MCF 10A (cell line): ENCODE measurements around the gene PCDH15. TPM values are rescaled to one million over a fixed set of nuclear protein-coding genes. Genes with fewer than 3 reads are reported as not detected.

Experiments
- BruUV-seq: library from RNA; stranded (reverse); fragments of 400-500 nt; replicated peaks from 2 replicates; lab custom pipeline; 2021; lab: Mats Ljungman, UMichigan
- CTCF ChIA-PET: fragments of 300-600 bp; sonication (Branson Sonifier 250); formaldehyde crosslinking; extraction: SDS; loops from one replicate; lab custom pipeline; 2021; ENCODE audit warnings: antibody characterized with exemption, inconsistent platforms; lab: Yijun Ruan, JAX
- POLR2A ChIA-PET: fragments of 300-600, 350-650 bp; sonication (Branson Sonifier 250); formaldehyde crosslinking; extraction: SDS; loops from one replicate; lab custom pipeline; 2020; ENCODE audit warnings: antibody characterized with exemption, inconsistent platforms; lab: Yijun Ruan, JAX
- DNase-seq: peaks from one replicate; pipeline ENCODE4 v3.0.0-alpha.2; 2018; ENCODE audit not compliant: unreplicated experiment
- H3K27ac Mint-ChIP-seq: one replicate; pipeline ENCODE4 v1.8.0; 2022; ENCODE audit warnings: mild to moderate bottlenecking, low read depth, mixed read lengths; ENCODE audit not compliant: unreplicated experiment
- H3K27me3 Mint-ChIP-seq: one replicate; pipeline ENCODE4 v1.8.0; 2022; ENCODE audit warnings: mixed read lengths; ENCODE audit not compliant: insufficient read depth, unreplicated experiment
- H3K36me3 Mint-ChIP-seq: one replicate; pipeline ENCODE4 v1.8.0; 2022; ENCODE audit warnings: mild to moderate bottlenecking, moderate library complexity, mixed read lengths; ENCODE audit not compliant: insufficient read depth, unreplicated experiment
- H3K4me1 Mint-ChIP-seq: one replicate; pipeline ENCODE4 v1.8.0; 2022; ENCODE audit warnings: mixed read lengths; ENCODE audit not compliant: insufficient read depth, unreplicated experiment
- H3K4me3 Mint-ChIP-seq: one replicate; pipeline ENCODE4 v1.8.0; 2022; ENCODE audit warnings: mild to moderate bottlenecking, moderate library complexity, mixed read lengths; ENCODE audit not compliant: unreplicated experiment
- H3K9me3 Mint-ChIP-seq: one replicate; pipeline ENCODE4 v1.8.0; 2022; ENCODE audit warnings: mixed read lengths; ENCODE audit not compliant: unreplicated experiment
- CTCF ChIP-seq: fragments of 200-600 bp; IDR thresholded peaks from one replicate; pipeline ENCODE4 v1.8.0; 2022; ENCODE audit warnings: antibody characterized with exemption, mild to moderate bottlenecking; ENCODE audit not compliant: unreplicated experiment
- intact Hi-C: fragments of 100-400 bp; cut with micrococcal nuclease; formaldehyde crosslinking; loops from 2 replicates; pipeline ENCODE4 v1.14.1; 2022
- total RNA-seq: library from RNA; stranded (reverse); gene quantifications from 2 replicates; pipeline ENCODE4 v1.2.3, GENCODE V29; 2022

The PCDH15 gene
- total RNA-seq, 1 experiment from 2014 or later = not detected

- BruUV-seq = no TSS peak
- H3K27ac Mint-ChIP-seq = no peak overlapping the region
- no peak for DNase-seq
- no peaks in the 10 kb centered on the region for H3K27me3 Mint-ChIP-seq
- CTCF ChIA-PET = no interaction called here
- H3K36me3 Mint-ChIP-seq = no peaks in the 10 kb centered on the region
- no peak overlapping the region for H3K4me3 Mint-ChIP-seq
- peaks cover 7% of the 10 kb centered on the region for H3K9me3 Mint-ChIP-seq
- TF ChIP-seq CTCF = no peak
- intact Hi-C loops = no loop called here
- POLR2A ChIA-PET = no interaction called here
- peaks cover 4% of the 10 kb centered on the region for H3K4me1 Mint-ChIP-seq
These were observed 603.0 kb downstream of the PCDH15 start for GRCh38 chr10:54198051-54198450.

- Mint-ChIP-seq H3K36me3 (no peaks in the 10 kb centered on the region), H3K4me3 (no peak overlapping the region), H3K9me3 (no peaks in the 10 kb centered on the region), H3K27ac (no peak overlapping the region), H3K27me3 (no peaks in the 10 kb centered on the region), H3K4me1 (no peaks in the 10 kb centered on the region)
- ChIA-PET POLR2A (no interaction called here), CTCF (no interaction called here)
- no peak for TF ChIP-seq CTCF
- no TSS peak for BruUV-seq
- intact Hi-C loops = no loop called here
- DNase-seq = no peak
These were observed 606.2 kb downstream of the PCDH15 start for GRCh38 chr10:54194806-54195205.

GRCh38 chr10:54159924-54160323 lies 641.1 kb downstream of the PCDH15 start:
- no peaks in the 10 kb centered on the region for H3K36me3 Mint-ChIP-seq
- no peak overlapping the region for H3K4me3 Mint-ChIP-seq
- peaks cover 9% of the 10 kb centered on the region for H3K9me3 Mint-ChIP-seq
- CTCF ChIA-PET = interaction anchor here (0.7 kb wide), 2 partner anchors 37 to 183 kb away, joined by 3 read pairs; no protein-coding TSS in a partner anchor
- no peaks in the 10 kb centered on the region for H3K4me1 Mint-ChIP-seq
- H3K27ac Mint-ChIP-seq = no peak overlapping the region
- no peak for TF ChIP-seq CTCF
- BruUV-seq = no TSS peak
- DNase-seq = no peak
- intact Hi-C loops = no loop called here
- POLR2A ChIA-PET = no interaction called here
- H3K27me3 Mint-ChIP-seq = no peaks in the 10 kb centered on the region

GRCh38 chr10:54148508-54148907 lies 652.5 kb downstream of the PCDH15 start:
- Mint-ChIP-seq H3K4me3 (no peak overlapping the region), H3K27me3 (no peaks in the 10 kb centered on the region), H3K4me1 (no peaks in the 10 kb centered on the region), H3K36me3 (no peaks in the 10 kb centered on the region), H3K9me3 (peaks cover 10% of the 10 kb centered on the region), H3K27ac (no peak overlapping the region)
- DNase-seq = no peak
- BruUV-seq = no TSS peak
- POLR2A ChIA-PET = interaction anchor here (0.9 kb wide), 1 partner anchor 8 kb away, joined by 3 read pairs; no protein-coding TSS in a partner anchor
- TF ChIP-seq CTCF = no peak
- CTCF ChIA-PET = no interaction called here
- intact Hi-C loops = no loop called here
